ENCODE measurements around the gene ADI1. TPM values are rescaled to one million over a fixed set of nuclear protein-coding genes. Genes with fewer than 3 reads are reported as not detected.

Gene ADI1
- total and polyA plus RNA-seq, 2 of the 8 experiments (the other 6 are each of a cell fraction or from before 2014, with no cell fraction given) = 12.2 to 40.2 TPM

DNA sequence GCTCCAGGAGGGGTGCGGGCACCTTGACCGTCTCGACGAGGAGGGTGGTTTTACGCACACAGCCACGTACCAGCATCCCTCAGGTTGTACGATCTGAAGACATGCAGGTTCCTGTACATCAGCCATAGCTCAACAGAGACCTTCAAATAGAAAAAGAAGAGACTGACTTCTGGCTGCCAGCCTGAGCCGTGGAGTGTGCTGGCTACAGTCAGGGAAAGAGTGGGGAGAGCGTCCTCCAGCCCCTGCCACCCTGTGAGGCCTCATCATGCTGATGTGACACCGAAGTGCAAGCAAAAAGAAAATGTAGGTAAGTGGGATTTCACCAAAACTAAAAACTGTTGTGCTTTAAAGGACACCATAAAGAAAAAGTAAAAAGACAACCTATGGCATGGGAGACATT lies 47.0 kb downstream of the ADI1 start:
- Histone ChIP-seq H3K79me2 (ENCODE audit: control insufficient read depth in 1 of 2, insufficient read depth in 2 of 2, low read length in 2 of 2) (no peaks in the 10 kb centered on the region), H2BK20ac (ENCODE audit: low read length) (no peak overlapping the region), H3K4ac (replicated peaks; ENCODE audit: insufficient read length, low read depth, low read length) (no peak overlapping the region), H2BK120ac (replicated peaks; ENCODE audit: low read depth, low read length) (no peak overlapping the region), H3K27me3 (replicated peaks in 1 of 4; ENCODE audit: control insufficient read depth in 3 of 4, extremely low read depth in 1 of 4, insufficient read depth in 3 of 4, low read length in 3 of 4) (no peaks in the 10 kb centered on the region), H3K4me2 (ENCODE audit: insufficient read depth in 1 of 2, low read depth in 2 of 2, low read length in 2 of 2) (no peak overlapping the region), H4K8ac (ENCODE audit: extremely low read depth, insufficient read depth, low read length) (no peak overlapping the region), H3K14ac (ENCODE audit: insufficient read length) (no peak overlapping the region), H2BK15ac (ENCODE audit: low read length) (no peak overlapping the region), H3K18ac (ENCODE audit: extremely low read depth, low read length) (no peak overlapping the region), H3K23ac (ENCODE audit: insufficient read length) (no peak overlapping the region), H2AFZ (ENCODE audit: low read length) (no peak overlapping the region), H3K56ac (replicated peaks; ENCODE audit: insufficient read length, low read depth, low read length) (no peak overlapping the region), H4K91ac (replicated peaks; ENCODE audit: insufficient read length, low read length) (no peak overlapping the region), H2AK5ac (ENCODE audit: low read depth, low read length) (no peak overlapping the region), H4K5ac (ENCODE audit: insufficient read length, low read depth, low read length) (no peak overlapping the region), H3K23me2 (ENCODE audit: low read depth, low read length) (no peaks in the 10 kb centered on the region), H3K9ac (replicated peaks in 1 of 4; ENCODE audit: extremely low read depth in 1 of 4, low read depth in 3 of 4, low read length in 3 of 4) (no peak overlapping the region), H3K4me3 (ENCODE audit: extremely low read depth in 1 of 4, insufficient read depth in 2 of 4, low read depth in 3 of 4, low read length in 4 of 4) (no peak overlapping the region), H4K20me1 (replicated peaks in 1 of 2; ENCODE audit: control insufficient read depth in 1 of 2, insufficient read depth in 2 of 2, low read length in 2 of 2) (peaks cover 0 to 2% of the 10 kb centered on the region in 2 experiments), H2BK12ac (ENCODE audit: low read depth, low read length) (no peak overlapping the region), H3K36me3 (ENCODE audit: control insufficient read depth in 2 of 4, insufficient read depth in 4 of 4, low read length in 3 of 4) (peaks cover 0 to 16% (median 0%) of the 10 kb centered on the region in 4 experiments; a peak in 4 of 8 replicates), H3K9me3 (ENCODE audit: insufficient read depth in 2 of 2, low read depth in 1 of 2, low read length in 1 of 2) (no peaks in the 10 kb centered on the region), H3K79me1 (ENCODE audit: low read depth, low read length) (no peaks in the 10 kb centered on the region), H3K4me1 (replicated peaks in 1 of 4; ENCODE audit: control insufficient read depth in 3 of 4, insufficient read depth in 4 of 4, low read length in 3 of 4) (peaks cover 0 to 2% (median 0%) of the 10 kb centered on the region in 4 experiments; a peak in 1 of 7 replicates), H3K27ac (ENCODE audit: low read depth, low read length) (no peak overlapping the region), H2BK5ac (ENCODE audit: low read depth, low read length) (no peak overlapping the region)
- CTCF ChIA-PET (ENCODE audit: partially characterized antibody) = interaction anchor here (0.9 to 15.8 kb wide), 4 partner anchors 9 to 48 kb away, joined by 3 to 152 read pairs (median 6); no protein-coding TSS in a partner anchor
- DNase-seq (ENCODE audit: low read depth in 1 of 2, low spot score in 2 of 2) (no peak), FAIRE-seq (no peak)
- WGBS, 2 experiments (ENCODE audit: extremely low coverage in 1 of 2, insufficient coverage in 1 of 2, insufficient read length in 1 of 2, insufficient replicate concordance in 2 of 2, low coverage in 1 of 2, low lambda C conversion rate in 2 of 2, missing lambda C conversion rate in 1 of 2) = 94% methylated on average over 10 of the region's 10 CpGs; no CpG with 5 or more reads in 1 of the 2 experiments
- TF ChIP-seq KDM4A (IDR thresholded peaks at IDR 0.05; ENCODE audit: low read depth, low read length, severe bottlenecking) (no peak), POU5F1 (IDR thresholded peaks at IDR 0.05; ENCODE audit: low read depth, low read length) (no peak)
- POLR2A ChIA-PET (ENCODE audit: partially characterized antibody) = interaction anchor here (1.1 to 2.1 kb wide), 2 partner anchors 8 to 71 kb away, joined by 3 to 5 read pairs; no protein-coding TSS in a partner anchor

Data from H1 (cell line).